NB4 (cell line): ENCODE measurements around the gene COL9A3.

Experiments
- CTCF ChIP-seq: IDR thresholded peaks from one replicate; pipeline ENCODE4 v1.5.1; 2012; ENCODE audit warnings: low read depth, low read length
- MAX ChIP-seq: IDR thresholded peaks from 2 replicates; pipeline ENCODE4 v1.6.1; 2011; ENCODE audit warnings: low read depth, low read length
- POLR2A ChIP-seq: IDR thresholded peaks from 2 replicates; pipeline ENCODE4 v1.6.1; 2011; ENCODE audit warnings: mild to moderate bottlenecking; ENCODE audit not compliant: insufficient read length; ENCODE audit errors: extremely low read depth

GRCh38 chr20:62819494-62820174, 2.8 kb downstream of the COL9A3 start:
- TF ChIP-seq CTCF (no peak), POLR2A (no peak), MAX (no peak)
